HG02678 (cell line): ENCODE measurements around the gene NUP205.
A peak's percentile ranks its signal among the peaks of the same experiment; 100 is the strongest.
"Not testable (repeated sequence)": the region's sequence is repeated elsewhere in the genome, so short reads cannot be mapped to it uniquely, and the experiment has no call there.

Source experiments
- ATAC-seq: cut with Tn5 transposase; IDR thresholded peaks from one replicate; pipeline ENCODE4 v1.9.1; 2021; ENCODE audit warnings: mild to moderate bottlenecking, moderate library complexity; ENCODE audit not compliant: unreplicated experiment

NUP205 gene

GRCh38 chr7:135617781-135618180, 60.1 kb downstream of the NUP205 start:
- no peak for ATAC-seq

GRCh38 chr7:135618510-135618909, 60.8 kb downstream of the NUP205 start:
- no peak for ATAC-seq

- ATAC-seq, result no peak
Observed at GRCh38 chr7:135620447-135620846, 62.7 kb downstream of the NUP205 start.

- ATAC-seq, result no peak
Observed at GRCh38 chr7:135620980-135621850, 63.5 kb downstream of the NUP205 start.

GRCh38 chr7:135634191-135634878, 76.6 kb downstream of the NUP205 start:
- no peak for ATAC-seq

DNA sequence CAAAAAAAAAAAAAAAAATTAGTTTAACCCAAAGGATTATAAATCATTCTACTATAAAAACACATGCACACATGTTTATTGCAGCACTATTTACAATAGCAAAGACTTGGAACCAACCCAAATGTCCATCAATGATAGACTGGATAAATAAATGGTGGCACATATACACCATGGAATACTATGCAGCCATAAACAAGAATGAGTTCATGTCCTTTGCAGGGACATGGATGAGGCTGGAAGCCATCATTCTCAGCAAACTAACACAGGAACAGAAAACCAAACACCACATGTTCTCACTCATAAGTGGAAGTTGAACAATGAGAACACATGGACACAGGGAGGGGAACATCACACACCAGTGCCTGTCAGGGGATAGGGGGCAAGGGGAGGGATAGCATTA, 82.0 kb downstream of the NUP205 start:
- not testable (repeated sequence) for ATAC-seq

DNA sequence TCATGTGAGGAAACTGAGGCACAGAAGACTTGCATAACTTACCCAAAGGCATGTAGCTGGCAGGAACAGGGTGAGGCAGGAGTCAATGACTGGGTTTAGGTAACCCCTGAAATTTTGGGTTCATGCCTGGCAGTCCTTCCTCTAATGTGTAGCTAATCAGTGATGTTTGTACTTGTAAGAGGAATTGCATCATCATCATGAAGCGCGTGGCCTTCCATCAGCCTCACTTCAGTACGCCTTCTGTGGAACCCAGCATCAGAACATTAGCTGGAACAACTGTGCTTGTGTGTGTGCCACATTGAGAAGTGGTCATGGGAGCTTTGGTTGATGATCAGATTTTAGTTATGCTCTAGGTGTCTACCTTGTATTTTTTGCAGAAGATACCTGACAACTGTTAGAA, 86.4 kb downstream of the NUP205 start:
- no peak for ATAC-seq

DNA sequence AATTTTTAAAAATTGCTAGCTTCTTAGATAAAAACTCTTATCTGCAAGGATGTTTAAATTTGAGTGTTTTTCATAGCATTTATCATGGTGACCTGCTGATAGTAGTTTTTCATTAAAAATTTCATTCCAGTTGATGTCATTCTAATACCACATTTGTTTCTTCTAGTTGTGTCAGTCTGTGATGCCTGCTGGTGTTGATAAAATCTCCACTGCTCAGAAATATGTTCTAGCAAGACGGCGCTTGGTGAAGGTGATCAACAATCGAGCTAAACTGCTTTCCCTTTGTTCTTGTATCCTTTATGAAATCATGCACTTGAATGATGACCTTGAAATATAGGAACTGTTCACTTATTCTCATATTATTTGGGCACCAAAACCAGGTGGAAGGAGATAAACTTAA, 87.0 kb downstream of the NUP205 start:
- no peak for ATAC-seq

DNA sequence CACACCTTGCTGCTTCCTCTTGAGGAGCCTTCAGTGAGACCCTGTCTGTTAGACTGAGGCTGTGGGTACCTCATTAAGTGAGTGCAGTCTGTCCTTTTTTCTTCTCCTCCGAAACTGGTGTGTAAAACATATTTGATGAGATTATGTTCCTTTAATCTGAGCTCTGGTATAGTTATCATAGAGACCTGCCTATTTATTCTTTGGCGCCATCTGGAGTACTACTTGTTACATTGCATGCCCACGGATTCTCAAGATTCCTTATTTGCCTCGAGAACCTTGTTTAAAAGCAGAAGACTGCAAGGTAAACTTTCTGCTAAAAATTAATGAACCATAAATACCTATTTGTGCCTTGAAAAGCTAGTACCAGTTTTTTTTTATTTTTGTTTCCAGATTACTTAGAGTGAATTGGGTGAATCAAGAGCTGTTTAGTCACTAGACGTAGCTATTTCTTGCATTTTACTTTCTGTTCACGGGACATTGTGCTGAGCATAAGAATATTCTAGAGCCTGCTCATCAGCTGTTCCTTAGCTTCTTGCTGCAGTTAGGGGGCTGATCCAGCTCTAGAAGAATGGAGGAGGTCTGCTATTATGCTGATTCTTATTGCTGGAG, 87.7 kb downstream of the NUP205 start:
- ATAC-seq, result peak; percentile 50

DNA sequence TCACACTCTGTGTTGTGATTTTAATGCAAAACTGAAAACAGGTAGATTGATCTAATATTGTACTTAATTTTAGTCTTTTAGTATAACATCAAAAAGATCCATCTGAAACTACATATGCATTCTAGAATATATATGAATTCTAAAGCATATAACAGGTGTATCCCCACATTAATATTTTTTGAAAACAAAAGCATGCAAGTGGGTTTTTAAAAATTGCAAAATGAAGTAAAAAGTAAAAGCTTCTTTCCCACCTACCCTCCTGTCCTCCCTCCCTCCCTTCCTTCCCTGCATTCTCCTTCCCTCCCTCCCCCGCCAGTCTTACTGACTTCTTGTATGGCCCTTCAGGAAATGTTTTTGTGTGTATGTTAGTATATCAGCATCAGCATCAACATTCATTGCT, 90.0 kb downstream of the NUP205 start:
- no peak for ATAC-seq

GRCh38 chr7:135648235-135648634, 90.5 kb downstream of the NUP205 start:
- no peak for ATAC-seq

DNA sequence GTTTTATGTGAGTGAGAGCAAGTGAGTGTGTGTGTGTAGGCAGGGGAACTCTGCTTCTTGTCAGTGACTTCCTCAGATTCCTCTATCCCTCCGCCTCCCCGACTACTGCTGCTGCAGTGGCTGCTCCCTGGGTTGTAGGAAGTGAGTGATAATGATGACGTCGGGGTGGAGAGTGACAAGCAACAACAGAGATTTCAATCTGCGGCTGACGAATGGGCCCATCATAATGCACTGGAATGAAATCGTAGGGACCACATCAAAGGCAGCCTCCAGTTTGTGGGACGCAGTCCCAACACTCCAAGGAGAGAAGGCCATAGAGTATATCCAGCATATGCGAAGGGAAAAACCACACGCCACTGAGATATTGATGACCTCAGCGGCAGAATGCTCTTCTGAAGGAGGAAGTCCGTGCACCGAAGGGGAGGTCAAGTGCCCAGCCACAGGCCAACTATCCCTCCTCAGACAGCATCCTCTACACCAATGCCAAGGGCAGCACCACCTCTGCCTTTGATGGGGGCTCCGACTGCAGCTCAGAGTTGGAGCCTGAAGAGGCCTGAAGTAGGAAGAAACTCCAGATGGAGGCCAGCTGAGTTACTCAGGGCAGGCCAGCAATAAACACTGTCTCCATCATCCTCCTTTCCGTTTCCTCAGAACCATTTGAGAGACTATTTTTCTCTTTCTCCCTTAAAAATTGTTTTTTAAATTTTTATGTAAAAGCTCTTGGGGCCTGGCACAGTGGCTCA, 93.3 kb downstream of the NUP205 start:
- no peak for ATAC-seq

- no peak for ATAC-seq
Observed at GRCh38 chr7:135653340-135654080, 95.8 kb downstream of the NUP205 start.

- ATAC-seq, result no peak
Observed at GRCh38 chr7:135658564-135658963, 100.8 kb downstream of the NUP205 start.

DNA sequence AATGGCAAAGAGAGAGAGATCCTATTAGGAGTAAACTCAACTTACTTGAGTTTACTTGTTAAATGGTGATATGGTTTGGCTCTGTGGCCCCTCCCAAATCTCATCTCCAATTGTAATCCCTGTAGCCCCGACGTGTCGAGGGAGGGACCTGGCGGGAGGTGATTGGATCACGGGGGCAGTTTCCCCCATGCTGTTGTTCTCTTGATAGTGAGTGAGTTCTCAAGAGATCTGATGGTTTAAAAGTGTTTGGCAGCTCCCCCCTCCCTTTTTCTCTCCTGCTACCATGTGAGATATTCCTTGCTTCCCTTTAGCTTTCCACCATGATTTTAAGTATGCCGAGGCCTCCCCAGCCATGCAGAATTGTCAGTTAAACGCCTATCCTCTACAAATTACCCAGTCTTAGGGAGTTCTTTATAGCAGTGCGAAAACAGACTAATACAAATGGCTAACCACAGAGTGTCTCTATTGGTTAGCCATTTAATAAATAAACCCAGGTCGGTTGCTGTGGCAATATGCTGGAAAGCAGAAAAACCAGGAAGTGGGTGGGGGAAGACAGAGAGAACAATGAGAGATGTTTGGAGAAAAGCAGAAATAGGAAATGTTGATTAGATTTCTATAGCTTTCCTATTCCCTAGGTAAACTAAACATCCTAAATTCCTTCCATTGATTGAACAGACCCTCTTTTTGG, 101.6 kb downstream of the NUP205 start:
- ATAC-seq, result no peak

GRCh38 chr7:135661311-135662122, 103.8 kb downstream of the NUP205 start:
- ATAC-seq, result no peak

GRCh38 chr7:135662123-135662372, 104.3 kb downstream of the NUP205 start:
- ATAC-seq, result no peak

DNA sequence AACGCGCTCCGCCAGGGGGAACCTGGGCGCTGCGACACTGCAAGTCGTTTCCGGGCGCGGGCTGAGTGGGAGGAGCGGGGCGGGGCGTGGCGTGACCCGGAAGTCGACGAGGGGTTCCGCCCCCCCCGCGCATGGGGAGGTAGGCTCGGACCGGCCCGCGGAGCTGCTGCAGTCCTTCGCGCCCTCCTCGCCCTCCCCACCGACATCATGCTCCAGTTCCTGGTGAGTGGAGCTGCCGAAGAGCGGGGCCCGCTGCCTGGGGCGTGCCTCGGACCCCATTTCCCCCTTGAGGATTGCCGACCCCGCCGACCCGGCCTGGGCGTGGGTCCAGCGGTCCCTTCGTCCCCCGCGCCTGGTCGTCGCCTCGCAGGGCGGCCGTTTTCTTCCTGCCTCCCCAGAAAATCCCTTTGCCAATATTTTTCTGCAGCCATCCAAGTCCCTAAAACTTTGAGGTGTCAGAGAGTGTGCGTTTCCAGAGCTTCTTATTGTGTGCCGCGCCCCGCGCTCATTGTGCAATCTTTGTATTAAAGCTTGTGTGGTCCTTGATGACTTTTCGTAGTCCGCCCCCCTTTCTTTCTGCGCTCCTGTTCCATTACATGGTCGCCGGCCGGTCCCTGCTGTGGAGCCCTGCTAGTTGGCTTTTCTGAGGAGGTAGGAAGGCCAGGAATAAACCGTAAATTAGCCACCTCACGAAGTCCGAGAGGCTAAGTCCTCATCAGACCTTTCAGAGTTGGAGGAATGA, 104.8 kb downstream of the NUP205 start, which contains the start of gene STMP1:
TSS of gene STMP1 (plus strand) at position 142 of the 742 bp plus-strand sequence.
- ATAC-seq, result peak; percentile 95
